NB4 (cell line): Measurements from ENCODE around the gene SUN5.

ENCODE experiments used
- CTCF ChIP-seq: IDR thresholded peaks from one replicate; pipeline ENCODE4 v1.5.1; 2012; ENCODE audit warnings: low read depth, low read length
- MAX ChIP-seq: IDR thresholded peaks from 2 replicates; pipeline ENCODE4 v1.6.1; 2011; ENCODE audit warnings: low read depth, low read length
- MYC ChIP-seq: IDR thresholded peaks from 2 replicates; pipeline ENCODE4 v1.6.1; 2011; ENCODE audit warnings: low read depth, low read length
- POLR2A ChIP-seq: IDR thresholded peaks from 2 replicates; pipeline ENCODE4 v1.6.1; 2011; ENCODE audit warnings: mild to moderate bottlenecking; ENCODE audit not compliant: insufficient read length; ENCODE audit errors: extremely low read depth

GRCh38 chr20:33034901-33035492 is 30.8 kb upstream of the SUN5 start:
- TF ChIP-seq CTCF (no peak), POLR2A (no peak), MAX (no peak), MYC (no peak)
